Measurements from ENCODE around the gene SLC10A3. TPM values are rescaled to one million over a fixed set of nuclear protein-coding genes. Genes with fewer than 3 reads are reported as not detected.

The SLC10A3 gene
- total and polyA plus RNA-seq, 2 donors (not counting 3 experiments of a cell fraction or from before 2014, with no cell fraction given), result 21.9 to 22.6 TPM

- dilution Hi-C loops (cut with MboI; ENCODE audit: extremely low pct_ligation_motif_present, low sequenced_read_pairs) (no loop called here), intact Hi-C loops (cut with micrococcal nuclease) (no loop called here)
- Histone ChIP-seq H3K79me2 (ENCODE audit: control insufficient read depth, insufficient read depth, low read length) (peaks cover 31% of the 10 kb centered on the region), H3K27me3 (ENCODE audit: control insufficient read depth in 2 of 2, insufficient read depth in 2 of 2, low read length in 2 of 2) (no peaks in the 10 kb centered on the region), H3K9me3 (replicated peaks; ENCODE audit: control insufficient read depth, insufficient read depth, low read length) (no peaks in the 10 kb centered on the region), H3K4me3 (replicated peaks in 1 of 3; ENCODE audit: insufficient read depth in 1 of 3, low read depth in 1 of 3, low read length in 3 of 3) (no peak overlapping the region), H3K4me1 (ENCODE audit: control insufficient read depth, extremely low read depth, insufficient read depth, low read length) (peaks cover 24% of the 10 kb centered on the region), H2AFZ (ENCODE audit: low read depth, low read length) (no peak overlapping the region), H3K9me1 (replicated peaks; ENCODE audit: control insufficient read depth, extremely low read depth, insufficient read depth, low read length) (no peaks in the 10 kb centered on the region), H3K36me3 (ENCODE audit: control insufficient read depth in 2 of 2, extremely low read depth in 1 of 2, insufficient read depth in 2 of 2, low read length in 2 of 2) (peaks cover 2% of the 10 kb centered on the region in 2 experiments), H4K20me1 (replicated peaks; ENCODE audit: control insufficient read depth, extremely low read depth, insufficient read depth, low read length) (no peaks in the 10 kb centered on the region), H3K4me2 (ENCODE audit: insufficient read depth, low read length) (no peak overlapping the region), H3K27ac (ENCODE audit: insufficient read depth, low read depth, low read length) (no peak overlapping the region), H3K9ac (replicated peaks; ENCODE audit: extremely low read depth, insufficient read depth, low read length) (no peak overlapping the region)
- no peak for TF ChIP-seq MAX (IDR thresholded peaks at IDR 0.05; ENCODE audit: insufficient read depth, insufficient read length)
- TF ChIP-seq EZH2 (IDR thresholded peaks at IDR 0.05; ENCODE audit: borderline replicate concordance, low read depth, low read length, severe bottlenecking), result no peak
- TF ChIP-seq POLR2A (IDR thresholded peaks at IDR 0.05; ENCODE audit: low read depth, low read length), result no peak
- TF ChIP-seq JUN (IDR thresholded peaks at IDR 0.05; ENCODE audit: borderline replicate concordance, insufficient read depth, insufficient read length, low read depth), result no peak
- no peak for TF ChIP-seq POLR2AphosphoS5 (IDR thresholded peaks at IDR 0.05; ENCODE audit: insufficient read depth, low read depth, low read length)
- no peak for TF ChIP-seq GATA2 (IDR thresholded peaks at IDR 0.05; ENCODE audit: insufficient read depth, insufficient read length, low read depth, low read length)
- DNase-seq (ENCODE audit: low read depth, low spot score), result no peak
- no peak for FAIRE-seq
- POLR2A ChIA-PET, result no interaction called here
- BruUV-seq (replicated peaks), result no TSS peak
- CTCF ChIA-PET, result interaction anchor here (1.1 kb wide), 1 partner anchor 166 kb away, joined by 3 read pairs; no protein-coding TSS in a partner anchor
Measured at GRCh38 chrX:154539077-154539476, 48.6 kb upstream of the SLC10A3 start.

- CTCF ChIA-PET, result no interaction called here
- dilution Hi-C loops (cut with MboI; ENCODE audit: extremely low pct_ligation_motif_present, low sequenced_read_pairs), result no loop called here
Measured at GRCh38 chrX:154535892-154536291, 45.5 kb upstream of the SLC10A3 start.

More at GRCh38 chrX:154535892-154536291, 45.5 kb upstream of the SLC10A3 start:
- Histone ChIP-seq H4K20me1 (replicated peaks; ENCODE audit: control insufficient read depth, extremely low read depth, insufficient read depth, low read length) (no peaks in the 10 kb centered on the region), H3K4me3 (replicated peaks in 1 of 3; ENCODE audit: insufficient read depth in 1 of 3, low read depth in 1 of 3, low read length in 3 of 3) (no peak overlapping the region), H3K9ac (replicated peaks; ENCODE audit: extremely low read depth, insufficient read depth, low read length) (no peak overlapping the region), H3K4me2 (ENCODE audit: insufficient read depth, low read length) (no peak overlapping the region), H3K36me3 (ENCODE audit: control insufficient read depth in 2 of 2, extremely low read depth in 1 of 2, insufficient read depth in 2 of 2, low read length in 2 of 2) (peaks cover 5 to 17% of the 10 kb centered on the region in 2 experiments), H3K27ac (ENCODE audit: insufficient read depth, low read depth, low read length) (no peak overlapping the region), H3K79me2 (ENCODE audit: control insufficient read depth, insufficient read depth, low read length) (peaks cover 11% of the 10 kb centered on the region), H3K9me1 (replicated peaks; ENCODE audit: control insufficient read depth, extremely low read depth, insufficient read depth, low read length) (no peaks in the 10 kb centered on the region), H3K27me3 (ENCODE audit: control insufficient read depth in 2 of 2, insufficient read depth in 2 of 2, low read length in 2 of 2) (no peaks in the 10 kb centered on the region), H2AFZ (ENCODE audit: low read depth, low read length) (no peak overlapping the region), H3K9me3 (replicated peaks; ENCODE audit: control insufficient read depth, insufficient read depth, low read length) (no peaks in the 10 kb centered on the region), H3K4me1 (ENCODE audit: control insufficient read depth, extremely low read depth, insufficient read depth, low read length) (no peaks in the 10 kb centered on the region)
- FAIRE-seq (no peak), DNase-seq (ENCODE audit: low read depth, low spot score) (no peak)
- intact Hi-C loops (cut with micrococcal nuclease), result no loop called here
- POLR2A ChIA-PET, result no interaction called here
- TF ChIP-seq GATA2 (IDR thresholded peaks at IDR 0.05; ENCODE audit: insufficient read depth, insufficient read length, low read depth, low read length) (no peak), MAX (IDR thresholded peaks at IDR 0.05; ENCODE audit: insufficient read depth, insufficient read length) (no peak), MYC (IDR thresholded peaks at IDR 0.05; ENCODE audit: low read depth, low read length) (no peak), FOS (IDR thresholded peaks at IDR 0.05; ENCODE audit: borderline replicate concordance, insufficient read depth, low read length) (no peak), JUN (IDR thresholded peaks at IDR 0.05; ENCODE audit: borderline replicate concordance, insufficient read depth, insufficient read length, low read depth) (no peak), POLR2AphosphoS5 (IDR thresholded peaks at IDR 0.05; ENCODE audit: insufficient read depth, low read depth, low read length) (no peak), EZH2 (IDR thresholded peaks at IDR 0.05; ENCODE audit: borderline replicate concordance, low read depth, low read length, severe bottlenecking) (no peak), CTCF (IDR thresholded peaks at IDR 0.05; ENCODE audit: extremely low read depth in 1 of 2, insufficient read depth in 1 of 2, low read depth in 1 of 2, low read length in 2 of 2) (no peak), POLR2A (IDR thresholded peaks at IDR 0.05; ENCODE audit: low read depth, low read length) (no peak)
- no TSS peak for BruUV-seq (replicated peaks)
